OCI-LY1 (cell line): Measurements from ENCODE around the gene FBXO4.

ENCODE experiments used
- H2AFZ ChIP-seq: fragments of 200-600 bp; sonication (generic), shearing (Covaris generic); 2 replicates; pipeline ENCODE4 v1.6.0; 2014; ENCODE audit warnings: antibody characterized with exemption, mild to moderate bottlenecking, low read length
- H3F3A ChIP-seq: fragments of 200-600 bp; sonication (generic), shearing (Covaris generic); 2 replicates; pipeline ENCODE4 v1.6.0; 2014; ENCODE audit warnings: mild to moderate bottlenecking, antibody characterized with exemption, low read length, moderate library complexity; ENCODE audit not compliant: insufficient read depth
- H3K27ac ChIP-seq: fragments of 200-600 bp; sonication (generic); 2 replicates; pipeline ENCODE4 v1.5.1; 2014; ENCODE audit warnings: low read length, mixed run types, mild to moderate bottlenecking, low read depth; ENCODE audit not compliant: poor library complexity, severe bottlenecking
- H3K27me3 ChIP-seq: fragments of 200-600 bp; sonication (generic); 2 replicates; pipeline ENCODE4 v1.6.0; 2014; ENCODE audit warnings: antibody characterized with exemption, mild to moderate bottlenecking, low read length, moderate library complexity; ENCODE audit not compliant: insufficient read depth
- H3K36me3 ChIP-seq: fragments of 200-600 bp; sonication (generic); 2 replicates; pipeline ENCODE4 v1.6.1; 2014; ENCODE audit warnings: mild to moderate bottlenecking, antibody characterized with exemption, low read length, moderate library complexity, mixed read lengths; ENCODE audit not compliant: insufficient read depth
- H3K4me1 ChIP-seq: fragments of 200-600 bp; sonication (generic); 2 replicates; pipeline ENCODE4 v1.5.1; 2014; ENCODE audit warnings: mild to moderate bottlenecking, low read length, moderate library complexity; ENCODE audit not compliant: insufficient read depth, severe bottlenecking
- H3K4me2 ChIP-seq: fragments of 200-600 bp; sonication (generic), shearing (Covaris generic); 2 replicates; pipeline ENCODE4 v1.6.1; 2014; ENCODE audit warnings: low read length
- H3K4me3 ChIP-seq: fragments of 200-600 bp; sonication (generic); 2 replicates; pipeline ENCODE4 v1.5.1; 2014; ENCODE audit warnings: low read length, low read depth, mild to moderate bottlenecking, mixed read lengths; ENCODE audit not compliant: poor library complexity, severe bottlenecking
- H3K79me2 ChIP-seq: fragments of 200-600 bp; shearing (Covaris generic); 2 replicates; pipeline ENCODE4 v1.6.1; 2016; ENCODE audit warnings: mixed run types, low read length, mixed read lengths; ENCODE audit not compliant: insufficient read depth
- H3K9ac ChIP-seq: fragments of 200-600 bp; sonication (generic), shearing (Covaris generic); 2 replicates; pipeline ENCODE4 v1.6.1; 2014; ENCODE audit warnings: mild to moderate bottlenecking, low read length, mixed read lengths
- H3K9me2 ChIP-seq: fragments of 200-600 bp; sonication (generic), shearing (Covaris generic); 2 replicates; pipeline ENCODE4 v1.6.1; 2014; ENCODE audit warnings: low read depth, mild to moderate bottlenecking, low read length, mixed read lengths
- H3K9me3 ChIP-seq: fragments of 200-600 bp; shearing (Covaris generic); 2 replicates; pipeline ENCODE4 v1.6.1; 2014; ENCODE audit warnings: low read length, mixed read lengths
- H4K20me1 ChIP-seq: fragments of 200-600 bp; sonication (generic), shearing (Covaris generic); 2 replicates; pipeline ENCODE4 v1.6.0; 2016; ENCODE audit warnings: mild to moderate bottlenecking, low read length; ENCODE audit not compliant: insufficient read depth
- EZH2 ChIP-seq: fragments of 200-600 bp; sonication (generic), shearing (Covaris generic); IDR thresholded peaks from 2 replicates; pipeline ENCODE4 v1.8.0; 2017; ENCODE audit warnings: borderline replicate concordance, mixed run types, mild to moderate bottlenecking, antibody characterized with exemption, low read length, moderate library complexity, mixed read lengths
- TF ChIP-seq, protein P1 (sequence below): fragments of 200-600 bp; sonication (generic), shearing (Covaris generic); IDR thresholded peaks from 2 replicates; pipeline ENCODE4 v1.5.1; 2017; ENCODE audit warnings: mild to moderate bottlenecking, antibody characterized with exemption, low read length, moderate library complexity, mixed read lengths

Gene FBXO4

DNA sequence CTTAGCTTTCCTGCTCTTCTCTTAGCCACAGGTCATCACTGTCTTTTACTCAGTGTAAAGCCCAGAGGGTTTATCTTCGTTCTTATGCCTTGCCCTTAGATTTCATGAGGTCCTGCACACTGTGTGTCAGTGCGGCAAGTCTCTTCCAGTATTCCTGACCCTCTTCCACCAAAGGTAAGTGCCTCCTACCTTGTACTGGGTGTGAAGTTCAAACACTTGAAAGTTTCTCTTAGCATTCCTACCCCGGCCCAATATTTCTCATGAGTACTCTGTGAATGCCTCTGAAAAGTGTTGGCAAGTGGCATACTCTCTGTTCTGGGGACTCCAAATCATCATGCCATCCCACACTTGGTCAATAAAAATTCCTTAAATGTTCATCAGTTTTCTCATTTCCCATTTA is 37.4 kb downstream of the FBXO4 start:
- Histone ChIP-seq H3K4me3 (no peak overlapping the region), H3K79me2 (no peaks in the 10 kb centered on the region), H2AFZ (no peak overlapping the region), H3K4me1 (no peaks in the 10 kb centered on the region), H4K20me1 (no peaks in the 10 kb centered on the region), H3K27me3 (no peaks in the 10 kb centered on the region), H3K27ac (no peak overlapping the region), H3K36me3 (no peaks in the 10 kb centered on the region), H3F3A (no peaks in the 10 kb centered on the region), H3K9me3 (no peaks in the 10 kb centered on the region; the same call in 1 of the 2 replicates), H3K9me2 (no peaks in the 10 kb centered on the region), H3K9ac (no peak overlapping the region), H3K4me2 (no peak overlapping the region)
- TF ChIP-seq EZH2, result no peak
- TF ChIP-seq, protein P1, sequence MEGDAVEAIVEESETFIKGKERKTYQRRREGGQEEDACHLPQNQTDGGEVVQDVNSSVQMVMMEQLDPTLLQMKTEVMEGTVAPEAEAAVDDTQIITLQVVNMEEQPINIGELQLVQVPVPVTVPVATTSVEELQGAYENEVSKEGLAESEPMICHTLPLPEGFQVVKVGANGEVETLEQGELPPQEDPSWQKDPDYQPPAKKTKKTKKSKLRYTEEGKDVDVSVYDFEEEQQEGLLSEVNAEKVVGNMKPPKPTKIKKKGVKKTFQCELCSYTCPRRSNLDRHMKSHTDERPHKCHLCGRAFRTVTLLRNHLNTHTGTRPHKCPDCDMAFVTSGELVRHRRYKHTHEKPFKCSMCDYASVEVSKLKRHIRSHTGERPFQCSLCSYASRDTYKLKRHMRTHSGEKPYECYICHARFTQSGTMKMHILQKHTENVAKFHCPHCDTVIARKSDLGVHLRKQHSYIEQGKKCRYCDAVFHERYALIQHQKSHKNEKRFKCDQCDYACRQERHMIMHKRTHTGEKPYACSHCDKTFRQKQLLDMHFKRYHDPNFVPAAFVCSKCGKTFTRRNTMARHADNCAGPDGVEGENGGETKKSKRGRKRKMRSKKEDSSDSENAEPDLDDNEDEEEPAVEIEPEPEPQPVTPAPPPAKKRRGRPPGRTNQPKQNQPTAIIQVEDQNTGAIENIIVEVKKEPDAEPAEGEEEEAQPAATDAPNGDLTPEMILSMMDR, result no peak

DNA sequence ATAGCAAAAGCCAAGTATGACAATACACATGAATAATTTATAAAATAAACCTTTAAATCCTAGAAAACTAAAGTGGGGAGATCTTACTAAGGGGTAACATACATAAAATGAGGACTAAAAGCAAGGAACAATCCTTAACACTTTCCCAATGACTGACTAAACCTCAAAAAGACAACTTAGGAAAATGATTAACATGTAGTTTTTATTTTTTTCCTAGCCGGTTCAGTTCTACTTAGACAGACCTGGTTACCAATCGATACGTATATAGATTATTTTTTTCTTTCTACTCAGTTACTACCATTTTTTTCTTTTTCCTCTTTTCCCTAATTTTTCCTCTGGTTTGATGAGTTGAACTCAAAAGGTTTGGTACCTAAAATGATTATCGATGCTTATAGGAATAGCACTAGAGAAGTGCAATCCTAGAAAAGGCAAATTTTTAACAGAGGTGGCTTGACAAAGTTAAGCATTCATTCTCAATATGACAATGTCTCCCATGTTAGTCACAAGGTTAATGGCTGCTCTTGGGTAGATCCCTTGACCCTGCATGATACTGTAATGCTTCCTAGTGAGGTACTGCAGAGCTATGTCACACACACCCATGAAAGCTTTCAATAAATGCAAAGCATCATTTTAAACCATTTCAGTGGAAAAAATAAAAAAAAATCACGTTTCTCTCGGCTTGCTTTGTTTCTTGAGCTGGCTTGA is 41.5 kb downstream of the FBXO4 start:
- Histone ChIP-seq H3K4me1 (no peaks in the 10 kb centered on the region), H3K4me2 (no peak overlapping the region), H3K36me3 (no peaks in the 10 kb centered on the region), H2AFZ (no peak overlapping the region), H3K9me3 (no peaks in the 10 kb centered on the region), H3K79me2 (no peaks in the 10 kb centered on the region), H3K27ac (no peak overlapping the region), H3K27me3 (no peaks in the 10 kb centered on the region), H3F3A (no peaks in the 10 kb centered on the region), H3K9ac (no peak overlapping the region), H3K9me2 (no peaks in the 10 kb centered on the region), H3K4me3 (no peak overlapping the region), H4K20me1 (no peaks in the 10 kb centered on the region)
- no peak for TF ChIP-seq EZH2
- TF ChIP-seq, protein P1, result no peak

DNA sequence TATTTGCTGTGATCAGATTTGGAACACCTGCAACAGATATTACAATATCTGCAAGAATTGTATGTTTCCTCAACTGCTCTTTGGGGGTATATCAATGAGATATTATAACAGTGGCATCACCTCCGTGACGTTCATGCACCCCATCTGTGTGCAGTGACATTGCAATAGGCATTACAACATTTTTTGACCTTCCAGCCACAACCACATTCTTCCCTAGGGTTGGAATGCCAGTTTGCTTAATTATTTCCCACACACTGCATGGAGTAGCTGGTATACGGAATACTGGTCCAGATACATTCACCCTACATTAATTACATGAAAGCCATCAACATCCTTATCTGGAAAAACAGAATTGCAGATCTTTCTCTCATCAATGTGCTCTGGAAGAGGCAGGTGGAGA is 42.3 kb downstream of the FBXO4 start:
- no peaks in the 10 kb centered on the region for H3K9me3 ChIP-seq
- no peaks in the 10 kb centered on the region for H3K36me3 ChIP-seq
- no peaks in the 10 kb centered on the region for H3K4me1 ChIP-seq
- H3K4me3 ChIP-seq, result no peak overlapping the region
- TF ChIP-seq, protein P1, result no peak
- no peak for TF ChIP-seq EZH2
- no peaks in the 10 kb centered on the region for H4K20me1 ChIP-seq
- no peaks in the 10 kb centered on the region for H3K79me2 ChIP-seq
- no peak overlapping the region for H3K4me2 ChIP-seq
- H3K27ac ChIP-seq, result no peak overlapping the region
- H3K9ac ChIP-seq, result no peak overlapping the region
- no peaks in the 10 kb centered on the region for H3K27me3 ChIP-seq
- no peaks in the 10 kb centered on the region for H3K9me2 ChIP-seq
- no peaks in the 10 kb centered on the region for H3F3A ChIP-seq
- H2AFZ ChIP-seq, result no peak overlapping the region
